B cell (primary cell): ENCODE measurements around the gene NUDT6. TPM values are rescaled to one million over a fixed set of nuclear protein-coding genes. Genes with fewer than 3 reads are reported as not detected.

ENCODE experiments used
- ATAC-seq: fragments of 200-7000 bp; cut with Tn5 transposase; one replicate; pipeline ENCODE4 v1.10.0; 2021; ENCODE audit warnings: low read depth, mild to moderate bottlenecking, moderate number of reproducible peaks, moderate library complexity
- CTCF ChIA-PET: fragments of 350-600 bp; sonication (Branson Sonifier 250); formaldehyde crosslinking; loops from one replicate; lab custom pipeline; 2021; ENCODE audit warnings: antibody characterized with exemption, inconsistent platforms; lab: Charles Lee
- POLR2A ChIA-PET: fragments of 350-600 bp; sonication (Branson Sonifier 250); formaldehyde crosslinking; loops from one replicate; lab custom pipeline; 2021; ENCODE audit warnings: antibody characterized with exemption; lab: Charles Lee
- DNase-seq: peaks from one replicate; pipeline ENCODE4 v3.0.0; 2013
- H2AFZ ChIP-seq: 2 replicates; pipeline ENCODE4 v1.6.1; 2012; ENCODE audit warnings: mild to moderate bottlenecking, low read depth, low read length; ENCODE audit not compliant: insufficient read depth, poor library complexity, severe bottlenecking
- H3K27ac ChIP-seq, 2 donors: 1 replicate in 1 of 2; 2 replicates in 1 of 2; pipeline ENCODE4 v1.5.1; 2012 to 2013; ENCODE audit warnings: low read length in 2 of 2, mild to moderate bottlenecking in 2 of 2, moderate library complexity in 1 of 2
- H3K27me3 ChIP-seq, 4 experiments: fragments of 200-600 bp in 1 of 4; sonication (generic) in 1 of 4; replicated peaks in 1 of 4; 1 replicate in 2 of 4; 2 replicates in 2 of 4; pipeline versions ENCODE4 v1.6.1 to v1.7.0; 2013 to 2016; ENCODE audit warnings: low read length in 3 of 4, mild to moderate bottlenecking in 2 of 4, mixed read lengths in 1 of 4, moderate library complexity in 1 of 4; ENCODE audit not compliant: insufficient read depth in 4 of 4, control insufficient read depth in 3 of 4; ENCODE audit errors: control extremely low read depth in 1 of 4
- H3K36me3 ChIP-seq, 2 experiments: replicated peaks in 1 of 2; 1 replicate in 1 of 2; 2 replicates in 1 of 2; pipeline versions ENCODE4 v1.6.1 to v1.7.1; 2013; ENCODE audit warnings: low read length in 1 of 2; ENCODE audit not compliant: insufficient read depth in 2 of 2, control insufficient read depth in 1 of 2; ENCODE audit errors: control extremely low read depth in 1 of 2, extremely low read depth in 1 of 2
- H3K4me1 ChIP-seq, 2 donors: fragments of 200-600 bp in 1 of 2; sonication (generic) in 1 of 2; 1 replicate in 1 of 2; 2 replicates in 1 of 2; pipeline versions ENCODE4 v1.5.1 to v1.6.1; 2013 to 2017; ENCODE audit warnings: low read length in 2 of 2; ENCODE audit not compliant: control insufficient read depth in 2 of 2, insufficient read depth in 2 of 2
- H3K4me2 ChIP-seq: replicated peaks from 2 replicates; pipeline ENCODE3; 2012; ENCODE audit warnings: mild to moderate bottlenecking, low read depth, low read length; ENCODE audit not compliant: poor library complexity, severe bottlenecking
- H3K4me3 ChIP-seq, 5 experiments: fragments of 200-600 bp in 1 of 5; sonication (generic) in 1 of 5; 1 replicate in 3 of 5; 2 replicates in 2 of 5; pipeline versions ENCODE4 v1.5.1 to v1.7.0; 2011 to 2016; ENCODE audit warnings: low read length in 4 of 5, mild to moderate bottlenecking in 4 of 5, low read depth in 2 of 5, control low read depth in 1 of 5, moderate library complexity in 1 of 5; ENCODE audit not compliant: insufficient read depth in 1 of 5; ENCODE audit errors: control extremely low read depth in 1 of 5, extremely low read depth in 1 of 5
- H3K79me2 ChIP-seq: fragments of 200-600 bp; sonication (generic); one replicate; pipeline ENCODE4 v1.6.0; 2016; ENCODE audit warnings: low read length; ENCODE audit not compliant: control insufficient read depth, insufficient read depth
- H3K9ac ChIP-seq: fragments of 200-600 bp; sonication (generic); 2 replicates; pipeline ENCODE4 v1.6.1; 2017; ENCODE audit warnings: mild to moderate bottlenecking, low read length, moderate library complexity
- H3K9me3 ChIP-seq, 3 donors: one replicate each; pipeline versions ENCODE4 v1.6.1 to v1.7.1; 2013; ENCODE audit warnings: low read length in 2 of 3; ENCODE audit not compliant: control insufficient read depth in 2 of 3, insufficient read depth in 1 of 3; ENCODE audit errors: control extremely low read depth in 1 of 3
- H4K20me1 ChIP-seq: 2 replicates; pipeline ENCODE4 v1.6.0; 2012; ENCODE audit warnings: mild to moderate bottlenecking, low read length; ENCODE audit not compliant: insufficient read depth, control insufficient read depth, poor library complexity, severe bottlenecking
- H3K27ac Mint-ChIP-seq: one replicate; pipeline ENCODE4 v1.8.0; 2021; ENCODE audit warnings: mixed read lengths
- H3K27me3 Mint-ChIP-seq: one replicate; pipeline ENCODE4 v1.8.0; 2021; ENCODE audit warnings: mixed read lengths
- H3K4me1 Mint-ChIP-seq: one replicate; pipeline ENCODE4 v1.8.0; 2021; ENCODE audit warnings: mixed read lengths
- H3K4me3 Mint-ChIP-seq: one replicate; pipeline ENCODE4 v1.8.0; 2021; ENCODE audit warnings: mixed read lengths
- H3K9me3 Mint-ChIP-seq: one replicate; pipeline ENCODE4 v1.8.0; 2022; ENCODE audit warnings: mixed read lengths; ENCODE audit not compliant: insufficient read depth
- EZH2 ChIP-seq: IDR thresholded peaks from 2 replicates; pipeline ENCODE4 v1.6.1; 2012; ENCODE audit warnings: borderline replicate concordance, low read depth, mild to moderate bottlenecking, moderate library complexity, low read length; ENCODE audit not compliant: insufficient read depth, poor library complexity, severe bottlenecking
- WGBS: methylation state at CpG from one replicate; pipeline ENCODE4 v1.1.5; 2013; ENCODE audit warnings: missing lambda C conversion rate; ENCODE audit not compliant: insufficient coverage; 5-methylcytosine and 5-hydroxymethylcytosine counted together
- intact Hi-C: fragments of 100-400 bp; cut with micrococcal nuclease; formaldehyde crosslinking; loops from one replicate; pipeline ENCODE4 v1.10.0; 2022
- polyA plus RNA-seq: library from polyadenylated mRNA; depleted of rRNA; stranded (reverse); fragments of >200 nt; gene quantifications from 2 replicates; pipeline ENCODE4 v1.2.3, GENCODE V29; 2012
- total RNA-seq, 2 donors: library from RNA; stranded (reverse); fragments of 120-200 nt in 1 of 2; gene quantifications; 1 replicate in 1 of 2; 2 replicates in 1 of 2; pipeline versions ENCODE4 v1.2.3 to v1.2.4, GENCODE V29; 2013 to 2022
- TF ChIP-seq, protein P1 (sequence below): fragments of 200-600 bp; IDR thresholded peaks from one replicate; pipeline ENCODE4 v1.8.0; 2022; ENCODE audit warnings: antibody characterized with exemption, mild to moderate bottlenecking

NUDT6 gene
- total and polyA plus RNA-seq, 2 donors (not counting 1 experiment from before 2014, with no cell fraction given) = 2.4 to 3.4 TPM

- Histone ChIP-seq H3K27ac (no peak overlapping the region), H3K4me1 (no peaks in the 10 kb centered on the region), H3K4me2 (no peak overlapping the region), H3K9ac (no peak overlapping the region), H3K27me3 (no peaks in the 10 kb centered on the region), H3K4me3 (no peak overlapping the region), H2AFZ (no peak overlapping the region), H3K9me3 (no peaks in the 10 kb centered on the region), H3K79me2 (no peaks in the 10 kb centered on the region), H4K20me1 (no peaks in the 10 kb centered on the region), H3K36me3 (no peaks in the 10 kb centered on the region)
- no peak for DNase-seq
- CTCF ChIA-PET = interaction anchor here (1.6 to 2.2 kb wide), 2 partner anchors 10 to 146 kb away, joined by 5 to 15 read pairs; no protein-coding TSS in a partner anchor
- Mint-ChIP-seq H3K4me1 (no peaks in the 10 kb centered on the region), H3K4me3 (no peak overlapping the region), H3K27me3 (no peaks in the 10 kb centered on the region), H3K9me3 (no peaks in the 10 kb centered on the region), H3K27ac (no peak overlapping the region)
- no peak for ATAC-seq
- TF ChIP-seq EZH2 = no peak
- TF ChIP-seq, protein P1, sequence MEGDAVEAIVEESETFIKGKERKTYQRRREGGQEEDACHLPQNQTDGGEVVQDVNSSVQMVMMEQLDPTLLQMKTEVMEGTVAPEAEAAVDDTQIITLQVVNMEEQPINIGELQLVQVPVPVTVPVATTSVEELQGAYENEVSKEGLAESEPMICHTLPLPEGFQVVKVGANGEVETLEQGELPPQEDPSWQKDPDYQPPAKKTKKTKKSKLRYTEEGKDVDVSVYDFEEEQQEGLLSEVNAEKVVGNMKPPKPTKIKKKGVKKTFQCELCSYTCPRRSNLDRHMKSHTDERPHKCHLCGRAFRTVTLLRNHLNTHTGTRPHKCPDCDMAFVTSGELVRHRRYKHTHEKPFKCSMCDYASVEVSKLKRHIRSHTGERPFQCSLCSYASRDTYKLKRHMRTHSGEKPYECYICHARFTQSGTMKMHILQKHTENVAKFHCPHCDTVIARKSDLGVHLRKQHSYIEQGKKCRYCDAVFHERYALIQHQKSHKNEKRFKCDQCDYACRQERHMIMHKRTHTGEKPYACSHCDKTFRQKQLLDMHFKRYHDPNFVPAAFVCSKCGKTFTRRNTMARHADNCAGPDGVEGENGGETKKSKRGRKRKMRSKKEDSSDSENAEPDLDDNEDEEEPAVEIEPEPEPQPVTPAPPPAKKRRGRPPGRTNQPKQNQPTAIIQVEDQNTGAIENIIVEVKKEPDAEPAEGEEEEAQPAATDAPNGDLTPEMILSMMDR = no peak
- intact Hi-C loops = no loop called here
- POLR2A ChIA-PET = no interaction called here
Measured at GRCh38 chr4:122903766-122904288, 18.6 kb downstream of the NUDT6 start.

DNA sequence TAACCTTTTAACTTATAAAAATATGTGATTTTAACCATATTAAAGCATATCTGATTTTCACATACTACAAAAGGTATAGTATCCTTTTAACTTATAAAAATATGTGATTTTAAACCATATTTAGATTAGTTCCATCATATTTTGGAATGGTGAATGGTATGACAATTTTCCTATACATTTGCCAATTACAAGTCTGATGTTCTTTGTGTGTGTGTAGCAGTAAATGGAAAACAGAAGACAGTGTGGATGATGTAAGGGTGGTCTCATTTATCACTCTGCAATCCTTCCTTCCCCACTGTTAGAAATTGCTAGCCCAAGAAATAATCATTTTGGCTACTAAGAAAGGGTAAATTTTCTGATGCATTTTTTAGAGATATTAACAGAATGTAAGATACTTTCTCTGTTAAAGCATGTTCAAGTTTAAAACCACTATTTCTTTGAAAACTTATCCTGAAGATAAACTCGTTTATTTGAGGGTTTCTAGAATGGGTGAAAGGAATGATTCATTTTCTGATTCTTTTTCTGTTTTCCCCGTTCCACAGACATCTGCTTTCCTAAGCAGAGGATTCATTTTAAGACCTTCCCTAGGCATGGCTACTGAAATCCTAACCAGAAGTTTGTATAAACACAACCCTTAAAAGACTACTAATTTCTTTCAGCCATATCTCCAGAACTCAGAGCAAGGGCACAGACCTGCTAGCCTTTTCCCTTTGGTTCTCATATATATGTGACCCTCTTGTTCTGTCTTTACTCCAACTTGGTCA is 21.0 kb downstream of the NUDT6 start:
- Histone ChIP-seq H3K79me2 (no peaks in the 10 kb centered on the region), H4K20me1 (no peaks in the 10 kb centered on the region), H3K9me3 (no peaks in the 10 kb centered on the region), H3K36me3 (no peaks in the 10 kb centered on the region), H3K9ac (no peak overlapping the region), H3K4me3 (no peak overlapping the region), H2AFZ (no peak overlapping the region), H3K4me2 (no peak overlapping the region), H3K4me1 (no peaks in the 10 kb centered on the region), H3K27me3 (no peaks in the 10 kb centered on the region), H3K27ac (no peak overlapping the region)
- TF ChIP-seq, protein P1 = no peak
- TF ChIP-seq EZH2 = no peak
- no peak overlapping the region for H3K27ac Mint-ChIP-seq
- no peak overlapping the region for H3K4me3 Mint-ChIP-seq
- 100% methylated on average over 1 of the region's 2 CpGs for WGBS
- ATAC-seq = no peak
- ChIA-PET POLR2A (no interaction called here), CTCF (no interaction called here)
- no peaks in the 10 kb centered on the region for H3K4me1 Mint-ChIP-seq
- no peaks in the 10 kb centered on the region for H3K27me3 Mint-ChIP-seq
- no peaks in the 10 kb centered on the region for H3K9me3 Mint-ChIP-seq
- no peak for DNase-seq
- intact Hi-C loops = no loop called here
